Measurements from ENCODE around the gene PCCA.

PCCA gene

DNA sequence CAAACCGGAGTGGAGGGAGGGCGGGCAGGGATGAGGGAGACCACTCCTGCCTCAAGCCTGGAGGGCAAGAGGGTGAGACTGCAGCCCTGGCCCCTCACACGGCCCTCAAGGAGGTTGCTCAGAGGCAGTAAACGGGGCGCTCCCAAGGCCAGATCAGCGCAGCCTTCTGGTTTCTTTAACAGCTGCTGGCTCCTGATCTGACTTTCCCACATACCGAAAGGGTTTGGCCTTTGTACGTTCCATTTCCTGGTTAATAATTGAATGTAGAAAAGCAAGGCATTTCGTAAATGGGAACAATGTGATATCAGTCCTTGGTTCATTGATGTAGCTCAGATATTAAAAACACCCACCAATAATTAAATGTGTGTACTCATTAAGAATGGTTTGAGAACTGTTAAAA lies 428.2 kb downstream of the PCCA start:
- H3K4me3 ChIP-seq (ENCODE audit: control insufficient read depth, low read depth, low read length) = no peak overlapping the region
- TF ChIP-seq, protein P1, sequence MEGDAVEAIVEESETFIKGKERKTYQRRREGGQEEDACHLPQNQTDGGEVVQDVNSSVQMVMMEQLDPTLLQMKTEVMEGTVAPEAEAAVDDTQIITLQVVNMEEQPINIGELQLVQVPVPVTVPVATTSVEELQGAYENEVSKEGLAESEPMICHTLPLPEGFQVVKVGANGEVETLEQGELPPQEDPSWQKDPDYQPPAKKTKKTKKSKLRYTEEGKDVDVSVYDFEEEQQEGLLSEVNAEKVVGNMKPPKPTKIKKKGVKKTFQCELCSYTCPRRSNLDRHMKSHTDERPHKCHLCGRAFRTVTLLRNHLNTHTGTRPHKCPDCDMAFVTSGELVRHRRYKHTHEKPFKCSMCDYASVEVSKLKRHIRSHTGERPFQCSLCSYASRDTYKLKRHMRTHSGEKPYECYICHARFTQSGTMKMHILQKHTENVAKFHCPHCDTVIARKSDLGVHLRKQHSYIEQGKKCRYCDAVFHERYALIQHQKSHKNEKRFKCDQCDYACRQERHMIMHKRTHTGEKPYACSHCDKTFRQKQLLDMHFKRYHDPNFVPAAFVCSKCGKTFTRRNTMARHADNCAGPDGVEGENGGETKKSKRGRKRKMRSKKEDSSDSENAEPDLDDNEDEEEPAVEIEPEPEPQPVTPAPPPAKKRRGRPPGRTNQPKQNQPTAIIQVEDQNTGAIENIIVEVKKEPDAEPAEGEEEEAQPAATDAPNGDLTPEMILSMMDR (conservative IDR thresholded peaks at IDR 0.05; ENCODE audit: control insufficient read depth, insufficient read depth, low read depth, low read length) = no peak
- no peak for DNase-seq (ENCODE audit: low read depth)

DNA sequence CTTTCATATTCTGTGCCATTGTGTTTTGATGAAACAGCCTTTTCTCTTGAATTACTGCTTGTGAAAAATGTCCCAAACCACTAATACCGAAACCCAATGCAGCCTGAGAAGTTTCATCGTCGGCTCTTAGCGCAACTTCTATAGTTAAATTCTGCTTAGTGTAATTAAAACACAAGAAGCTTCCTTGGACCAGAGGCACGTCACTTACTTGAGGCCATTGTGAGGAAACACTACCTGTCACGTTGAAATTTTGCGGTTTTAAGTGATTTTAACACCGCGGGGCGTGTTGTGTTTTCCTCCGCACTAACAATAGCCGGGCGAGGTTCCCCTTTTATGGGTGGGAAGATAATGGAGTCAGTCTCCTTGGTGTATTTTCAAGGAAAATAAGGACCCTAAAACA lies 428.8 kb downstream of the PCCA start:
- no peak overlapping the region for H3K4me3 ChIP-seq (ENCODE audit: control insufficient read depth, low read depth, low read length)
- DNase-seq (ENCODE audit: low read depth) = no peak
- TF ChIP-seq, protein P1 (conservative IDR thresholded peaks at IDR 0.05; ENCODE audit: control insufficient read depth, insufficient read depth, low read depth, low read length) = no peak

- no peak overlapping the region for H3K4me3 ChIP-seq (ENCODE audit: control insufficient read depth, low read depth, low read length)
- TF ChIP-seq, protein P1 (conservative IDR thresholded peaks at IDR 0.05; ENCODE audit: control insufficient read depth, insufficient read depth, low read depth, low read length) = no peak
- DNase-seq (ENCODE audit: low read depth) = no peak
These were observed 429.6 kb downstream of the PCCA start for GRCh38 chr13:100518394-100519062.

GRCh38 chr13:100519626-100520025 lies 430.7 kb downstream of the PCCA start:
- H3K4me3 ChIP-seq (ENCODE audit: control insufficient read depth, low read depth, low read length) = no peak overlapping the region
- TF ChIP-seq, protein P1 (conservative IDR thresholded peaks at IDR 0.05; ENCODE audit: control insufficient read depth, insufficient read depth, low read depth, low read length) = no peak
- DNase-seq (ENCODE audit: low read depth) = no peak

DNA sequence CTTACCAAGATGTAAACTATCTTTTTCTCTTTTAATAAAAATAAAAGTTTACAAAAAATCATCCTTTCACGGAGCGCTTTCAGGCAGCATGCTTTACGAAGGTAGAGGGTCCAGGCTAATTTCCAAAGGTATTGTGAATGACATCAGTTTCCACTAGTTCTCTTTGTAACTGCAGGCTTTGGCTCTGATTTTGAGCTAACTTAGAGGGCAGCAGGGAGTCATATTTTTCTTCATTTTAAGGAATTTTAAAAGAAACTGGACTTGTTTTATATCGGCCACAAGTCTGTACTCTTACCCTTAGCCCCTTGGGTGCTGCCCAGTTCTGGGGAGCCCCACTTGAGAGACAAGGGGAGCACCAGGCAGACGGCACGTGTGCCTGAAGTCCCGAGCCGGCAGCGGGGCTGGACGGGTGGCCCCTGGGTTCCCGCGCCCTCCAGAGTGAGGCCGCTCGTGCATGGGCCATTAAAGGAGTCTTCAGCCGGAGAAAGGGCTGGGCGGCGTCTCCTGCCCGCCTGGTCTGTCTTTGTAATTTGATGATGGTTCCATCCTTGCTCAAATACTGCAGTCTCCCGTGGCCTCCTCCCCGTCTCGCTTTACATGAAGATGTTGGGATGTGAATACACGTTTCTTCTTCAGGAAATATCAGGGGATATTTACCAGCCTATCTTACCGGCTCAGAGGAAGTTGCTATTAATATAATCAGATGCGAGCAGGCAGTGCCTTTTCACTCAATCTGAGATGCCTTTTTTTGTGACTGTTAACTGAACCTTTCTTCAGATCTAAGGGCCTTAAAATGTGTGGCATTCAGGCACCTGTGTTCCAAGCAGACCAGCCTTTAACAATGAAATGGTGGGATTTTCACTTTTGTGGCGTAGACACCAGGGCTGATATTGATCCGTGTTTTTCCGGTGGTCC lies 432.3 kb downstream of the PCCA start:
- DNase-seq (ENCODE audit: low read depth) = no peak
- no peak overlapping the region for H3K4me3 ChIP-seq (ENCODE audit: control insufficient read depth, low read depth, low read length)
- TF ChIP-seq, protein P1 (conservative IDR thresholded peaks at IDR 0.05; ENCODE audit: control insufficient read depth, insufficient read depth, low read depth, low read length) = no peak

DNA sequence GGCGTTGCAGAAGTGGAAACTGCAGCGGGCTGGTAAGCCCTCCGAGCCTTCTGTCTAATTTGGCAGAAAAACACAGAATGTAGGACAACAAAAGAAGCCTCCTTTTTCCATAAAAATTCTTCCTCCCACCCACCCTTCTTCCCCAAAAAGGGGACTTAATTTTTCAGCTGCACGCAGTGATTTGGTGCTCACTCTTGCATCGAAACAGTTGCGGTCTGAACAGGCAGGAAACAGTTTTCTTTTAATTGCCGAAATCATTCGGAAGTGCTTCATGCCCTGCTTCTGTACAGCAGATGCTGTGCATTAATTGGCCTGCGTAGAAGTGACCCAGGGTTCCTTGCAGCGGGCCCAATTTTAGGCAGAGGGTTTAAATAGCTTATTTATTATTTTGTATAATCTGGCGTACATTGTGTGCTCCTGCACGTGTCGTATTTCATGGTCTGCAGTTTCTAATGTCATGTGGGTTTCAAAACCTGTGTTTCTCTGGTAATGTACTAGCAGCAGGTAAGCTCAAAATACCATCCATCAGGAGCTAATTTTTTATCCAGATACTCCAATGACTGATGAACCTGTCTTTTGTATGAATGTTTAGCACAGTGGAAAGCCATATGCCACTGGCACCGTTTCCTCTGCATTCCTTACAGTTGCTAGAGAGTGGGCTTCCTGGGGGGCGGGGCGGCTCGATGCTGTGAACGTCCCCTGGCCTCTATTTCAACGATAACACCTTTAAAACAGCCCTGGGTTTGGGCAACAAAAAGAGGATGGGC lies 433.1 kb downstream of the PCCA start:
- DNase-seq (ENCODE audit: low read depth) = no peak
- TF ChIP-seq, protein P1 (conservative IDR thresholded peaks at IDR 0.05; ENCODE audit: control insufficient read depth, insufficient read depth, low read depth, low read length) = no peak
- H3K4me3 ChIP-seq (ENCODE audit: control insufficient read depth, low read depth, low read length) = no peak overlapping the region

All from fibroblast of mammary gland (primary cell).